GM19193 (cell line): ENCODE measurements around the gene CDC20.
A peak's percentile ranks its signal among the peaks of the same experiment; 100 is the strongest.

Experiments used
- POLR2A ChIP-seq: IDR thresholded peaks from 4 replicates; pipeline ENCODE4 v1.6.1; 2011; ENCODE audit not compliant: insufficient read depth, insufficient read length; ENCODE audit errors: extremely low read depth

CDC20 gene

DNA sequence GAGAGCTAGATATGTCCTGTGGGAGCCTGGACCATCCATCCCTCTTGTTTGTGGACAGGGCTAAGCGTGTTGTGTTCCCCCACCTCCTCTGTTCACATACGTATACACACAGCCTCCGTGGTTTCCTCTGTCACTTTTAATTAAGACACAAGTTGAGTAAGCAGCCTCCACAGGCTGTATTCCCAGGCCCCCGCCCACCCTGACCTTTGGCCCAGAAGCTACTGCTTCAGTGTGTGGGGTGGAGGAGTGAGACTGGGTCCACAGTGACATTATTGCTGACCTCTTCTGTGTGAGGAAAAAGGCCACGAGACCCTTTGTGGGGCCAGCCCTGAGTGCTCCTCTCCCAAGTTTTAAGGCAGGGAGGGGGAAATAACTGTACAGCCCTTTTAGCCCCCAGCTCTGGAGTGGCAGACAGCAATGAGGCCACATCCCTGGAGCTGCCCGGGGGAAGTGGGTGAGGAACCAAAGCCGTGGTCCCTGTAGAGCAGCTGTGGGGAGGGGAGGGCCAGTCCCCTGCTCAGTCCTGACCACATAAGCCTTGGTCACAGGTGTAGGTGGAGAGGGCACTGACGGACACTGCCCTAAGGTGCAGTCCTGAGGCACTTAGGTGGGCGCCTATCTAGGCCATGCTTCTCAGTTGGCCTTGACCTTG lies 4.6 kb downstream of the CDC20 start:
- no peak for TF ChIP-seq POLR2A

GRCh38 chr1:43363935-43364525 lies 5.2 kb downstream of the CDC20 start:
- TF ChIP-seq POLR2A, result no peak

DNA sequence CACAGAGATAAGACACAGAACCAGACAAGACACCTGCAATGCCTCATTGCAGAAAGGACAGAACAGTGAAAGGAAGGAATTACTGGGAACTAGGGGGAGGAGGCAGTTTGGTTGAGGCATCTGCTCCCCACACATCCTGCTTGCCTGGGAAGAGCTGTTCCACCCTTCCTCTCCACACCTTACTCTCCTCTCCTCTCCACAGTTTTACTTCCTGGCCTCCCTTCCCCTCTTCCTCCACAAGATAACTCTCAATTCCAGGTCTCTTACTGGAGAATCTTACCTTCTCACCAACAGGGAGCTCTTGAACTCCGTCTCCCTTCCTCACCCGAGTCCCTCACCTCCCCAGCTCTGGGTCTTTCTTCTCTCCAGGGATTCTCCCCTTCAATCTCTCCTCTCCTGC lies 6.9 kb downstream of the CDC20 start:
- TF ChIP-seq POLR2A, result no peak

GRCh38 chr1:43366179-43366578 lies 7.4 kb downstream of the CDC20 start:
- no peak for TF ChIP-seq POLR2A

DNA sequence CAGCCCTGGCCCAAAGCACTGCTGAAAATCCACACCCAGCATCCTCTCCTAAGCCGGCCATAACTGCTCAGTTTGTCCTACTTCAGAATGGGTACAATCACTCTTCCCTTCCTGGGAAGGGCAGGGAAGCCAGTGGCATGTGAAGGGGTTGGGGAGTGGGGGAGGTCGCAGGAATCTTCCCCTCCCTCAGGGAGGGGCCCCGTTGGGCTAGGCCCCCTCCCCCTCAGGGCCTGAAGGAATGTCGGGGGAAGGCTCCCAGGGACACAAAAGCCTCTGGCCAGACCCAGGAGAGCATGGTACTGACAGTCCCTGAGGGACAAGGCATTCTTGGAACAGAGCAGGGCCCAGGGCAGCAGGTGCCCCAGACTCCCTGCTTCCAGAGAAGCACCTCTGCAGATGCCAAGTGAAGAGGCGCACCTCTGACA lies 7.8 kb downstream of the CDC20 start:
- TF ChIP-seq POLR2A, result no peak

DNA sequence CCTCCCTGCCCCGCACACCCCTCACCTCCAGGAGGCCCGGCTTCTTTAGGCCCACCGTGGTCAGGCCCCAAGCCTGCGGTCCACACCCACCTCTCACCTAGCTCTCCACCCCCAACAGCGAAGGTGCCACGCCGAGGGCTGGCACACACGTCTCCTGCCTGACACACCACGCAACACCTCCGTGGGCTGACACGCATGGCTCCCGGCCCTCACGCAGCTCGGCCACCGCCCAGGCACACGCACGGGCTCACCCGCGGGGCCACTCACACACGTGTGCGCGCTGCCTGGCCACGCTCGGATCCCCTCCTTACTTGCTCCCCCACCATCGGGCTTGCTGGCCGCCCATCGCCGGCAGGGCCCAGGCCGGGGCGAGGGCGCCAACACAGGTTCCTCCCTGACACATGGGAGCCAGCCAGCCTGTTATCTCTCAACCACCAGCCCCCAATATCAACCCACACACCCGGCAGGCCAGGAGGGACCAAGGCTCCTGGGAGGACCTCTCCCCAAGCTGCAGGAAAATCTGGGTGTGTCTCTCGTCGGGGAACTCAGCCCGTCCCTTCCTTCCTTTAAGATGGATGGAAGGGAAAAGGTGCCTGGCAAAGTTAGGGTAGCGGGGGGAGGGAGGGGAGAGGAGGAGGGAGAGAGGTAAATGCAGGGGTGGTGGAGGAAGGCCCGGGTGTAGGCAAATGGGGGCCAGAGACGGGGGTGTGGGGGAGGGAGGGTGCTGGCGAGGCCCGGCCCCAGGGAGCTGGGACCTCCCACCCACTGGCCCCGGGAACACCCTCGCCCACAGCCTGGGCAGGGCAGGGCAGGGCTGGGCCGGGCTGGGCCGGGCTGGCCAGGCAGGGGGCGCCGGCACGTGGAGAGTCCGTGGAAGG lies 8.5 kb downstream of the CDC20 start:
- TF ChIP-seq POLR2A, result peak; percentile 33

GRCh38 chr1:43367904-43368645 lies 9.3 kb downstream of the CDC20 start, which contains the start of gene ELOVL1:
TSS of gene ELOVL1 (minus strand) at chr1:43368011. CDS start at chr1:43365609, 2,402 bp downstream.
- TF ChIP-seq POLR2A, result peak; percentile 90

- no peak for TF ChIP-seq POLR2A
These were observed 9.9 kb downstream of the CDC20 start for GRCh38 chr1:43368646-43369020.

DNA sequence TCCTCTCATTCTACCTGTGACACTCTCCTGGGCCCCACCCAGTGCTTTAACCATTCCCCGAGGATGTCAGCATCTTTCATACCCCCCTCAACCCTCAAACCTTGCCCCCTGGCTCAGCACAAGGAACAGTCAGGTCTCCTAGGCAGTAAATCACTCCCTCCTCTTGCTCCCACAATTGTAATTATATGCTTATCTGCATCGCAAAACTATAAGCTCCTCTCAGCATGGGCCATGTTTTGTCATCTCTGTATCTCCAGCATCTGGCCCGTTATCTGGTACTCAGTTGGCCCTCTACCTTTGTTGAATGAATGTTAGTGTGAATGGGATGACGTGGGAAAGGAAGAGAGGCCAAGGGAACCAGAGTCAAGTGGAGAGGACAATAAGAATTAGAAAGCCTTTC lies 11.8 kb downstream of the CDC20 start:
- TF ChIP-seq POLR2A, result no peak

DNA sequence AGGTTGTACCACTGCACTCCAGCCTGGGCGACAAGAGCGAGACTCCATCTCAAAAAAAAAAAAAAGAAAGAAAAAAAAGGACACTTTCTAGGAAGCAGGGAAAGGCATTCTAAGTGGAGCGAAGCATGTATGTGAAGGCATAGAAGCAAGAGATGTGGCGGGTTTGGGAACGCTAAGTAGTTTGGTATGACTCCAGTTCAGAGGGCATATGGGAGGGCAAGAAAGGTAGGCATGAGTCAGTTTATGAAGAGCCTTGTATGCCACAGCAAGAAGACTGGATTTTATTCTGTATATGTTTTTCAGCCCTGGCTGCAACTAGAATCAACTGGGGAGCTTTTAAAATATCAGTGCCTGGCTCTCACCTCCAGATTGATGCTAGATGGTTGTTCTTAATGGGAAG lies 13.4 kb downstream of the CDC20 start:
- TF ChIP-seq POLR2A, result no peak

DNA sequence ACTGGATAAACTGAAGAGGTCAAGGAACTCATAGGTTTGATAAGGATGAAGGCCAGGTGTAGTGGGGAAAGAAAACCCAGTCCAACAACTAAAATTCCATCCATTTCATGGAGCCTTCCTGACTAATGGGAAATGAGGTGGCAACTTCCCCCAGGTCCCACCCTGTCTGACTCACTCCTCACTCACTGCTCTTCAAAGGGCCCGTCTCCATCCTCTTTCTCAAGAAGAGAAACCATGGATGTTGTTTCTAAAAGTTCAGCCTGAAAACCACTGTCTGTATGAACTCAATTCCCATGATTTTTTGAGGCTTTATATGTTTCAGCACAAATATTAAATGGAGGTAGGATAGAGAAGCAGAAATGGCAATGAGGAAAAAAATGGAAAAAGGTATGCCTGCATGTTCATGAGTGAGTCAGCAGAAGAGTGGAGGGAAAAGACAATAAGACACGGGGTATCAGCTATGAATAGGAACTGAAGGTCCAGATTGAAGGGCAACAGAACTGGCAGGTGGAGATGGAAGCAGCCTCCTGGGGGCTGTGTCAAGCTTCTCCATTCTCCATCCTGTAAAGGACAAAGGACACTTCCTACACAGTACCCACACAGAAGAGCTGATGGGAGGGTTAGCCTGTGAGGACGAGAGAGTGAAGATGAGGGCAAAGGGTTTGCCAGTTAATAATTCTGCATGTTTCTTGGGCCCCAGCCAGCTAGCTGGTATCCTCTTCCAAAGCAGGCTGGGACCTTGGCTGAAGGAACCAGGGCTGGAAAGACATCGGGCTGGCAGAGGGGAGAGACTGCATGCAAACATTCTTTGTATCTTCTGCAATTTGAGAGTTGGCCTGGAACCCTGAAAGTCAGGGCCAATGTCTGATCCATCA lies 14.5 kb downstream of the CDC20 start:
- TF ChIP-seq POLR2A, result no peak

DNA sequence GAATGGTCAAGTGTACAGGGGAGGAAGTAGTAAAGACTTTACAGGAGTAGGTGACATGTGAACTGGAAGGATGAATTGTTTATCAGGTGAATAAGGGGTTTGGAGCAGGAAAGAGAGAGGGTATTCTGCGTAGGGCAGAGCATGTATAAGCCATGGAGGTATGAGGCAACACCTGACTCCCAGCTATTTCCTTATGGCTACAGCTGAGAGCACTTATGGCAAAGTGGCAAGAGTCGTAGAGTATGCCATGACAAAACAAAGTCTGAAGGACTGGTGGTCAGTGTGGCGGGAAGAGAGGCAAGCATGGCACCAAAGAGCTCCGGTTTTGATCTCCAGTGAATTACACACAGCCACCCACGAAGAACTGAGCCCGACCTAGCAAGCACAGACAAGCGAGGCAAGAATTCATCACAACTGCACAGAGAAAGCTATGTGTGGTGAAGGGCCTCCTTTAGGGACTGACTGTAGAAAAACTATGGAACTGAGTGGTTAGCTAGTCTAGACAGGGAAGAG lies 18.0 kb downstream of the CDC20 start:
- TF ChIP-seq POLR2A, result no peak

DNA sequence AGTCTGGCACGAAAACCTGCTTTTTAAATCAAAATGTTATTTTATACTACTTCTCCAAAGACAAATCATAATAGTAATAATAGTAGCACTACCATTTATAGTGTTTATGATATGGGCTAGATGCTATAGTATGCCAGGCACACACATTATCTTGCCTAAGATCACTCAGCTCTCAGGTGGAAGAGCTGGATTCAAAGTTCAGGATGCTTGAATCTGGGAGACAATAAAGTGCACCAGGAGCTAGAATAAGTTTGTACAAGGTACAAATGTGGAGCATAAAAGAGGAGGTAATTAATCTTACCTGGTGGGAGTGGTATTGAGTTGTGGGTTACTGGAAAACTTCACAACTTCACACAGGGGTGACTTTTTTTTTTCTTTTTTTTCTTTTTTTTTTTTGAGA lies 19.1 kb downstream of the CDC20 start:
- no peak for TF ChIP-seq POLR2A

DNA sequence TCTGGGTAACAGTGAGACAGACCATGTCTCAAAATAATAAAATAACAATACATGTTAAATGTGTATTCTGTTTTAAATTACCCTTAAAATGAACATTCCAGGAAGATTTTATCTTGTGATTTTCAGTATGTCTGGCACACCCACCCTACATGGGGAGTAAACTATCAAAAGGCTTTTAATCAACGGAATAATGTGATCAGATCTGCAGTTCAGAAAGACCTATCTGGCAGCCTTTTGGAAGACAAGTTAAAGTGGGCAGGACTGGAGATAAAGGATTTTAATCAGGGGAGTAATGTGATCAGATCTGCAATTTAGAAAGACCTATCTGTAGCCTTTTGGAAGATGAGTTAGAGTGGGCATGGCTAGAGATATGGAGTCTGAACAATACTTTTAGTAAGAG lies 20.7 kb downstream of the CDC20 start:
- TF ChIP-seq POLR2A, result no peak

- TF ChIP-seq POLR2A, result no peak
These were observed 22.8 kb downstream of the CDC20 start for GRCh38 chr1:43381612-43382011.
